ENCODE measurements around the gene PLTP. TPM values are rescaled to one million over a fixed set of nuclear protein-coding genes. Genes with fewer than 3 reads are reported as not detected.

PLTP gene
- total and polyA plus RNA-seq, 2 of the 13 experiments (the other 11 are each of a cell fraction or from before 2014, with no cell fraction given): 16.9 to 28.6 TPM

DNA sequence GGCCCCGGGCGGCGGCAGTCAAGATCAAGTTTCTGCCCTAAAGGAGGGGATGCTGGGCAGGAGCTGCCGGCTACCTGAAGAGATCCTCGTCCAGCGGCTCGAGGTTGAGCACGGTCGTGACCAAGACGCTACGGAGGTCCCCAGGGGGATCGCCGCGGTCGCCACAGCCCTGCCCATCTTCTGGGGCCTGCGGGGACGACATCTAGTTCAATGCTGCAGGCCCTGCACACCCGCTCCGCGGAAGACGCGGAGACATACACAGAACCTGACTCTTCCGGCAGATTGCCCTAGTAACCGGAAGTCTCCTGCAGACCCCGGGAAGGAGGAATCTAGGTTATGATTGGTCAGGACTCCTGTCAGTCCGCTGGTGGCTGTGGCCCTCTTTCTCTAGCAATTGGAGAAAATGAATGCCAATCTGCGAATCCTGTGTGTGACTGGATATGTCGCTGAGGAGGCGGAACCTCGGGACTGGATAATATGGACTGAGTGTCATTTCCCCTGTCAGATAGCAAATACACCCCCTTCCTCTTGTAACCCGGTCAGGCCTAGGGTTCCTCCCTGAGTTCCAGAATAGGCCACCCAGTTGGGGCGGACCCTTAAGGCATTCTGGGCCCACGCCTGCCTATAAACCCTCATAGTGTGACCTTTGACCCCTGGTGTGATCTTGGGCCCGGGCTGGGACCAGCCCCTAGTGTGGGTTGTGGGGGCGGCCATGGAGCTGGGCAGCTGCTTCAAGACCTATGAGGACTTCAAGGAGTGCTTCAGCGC, 54.7 kb downstream of the PLTP start, which contains the start of the genes ACOT8 and ZSWIM3 (continued):
- TF ChIP-seq ZNF574 (CRISPR knock-in tag; IDR thresholded peaks at IDR 0.05) (peak; percentile 92), IRF9 (CRISPR knock-in tag; IDR thresholded peaks at IDR 0.05; ENCODE audit: borderline replicate concordance) (peak; percentile 90; the same call in 1 of the 2 replicates), KDM6A (CRISPR knock-in tag; IDR thresholded peaks at IDR 0.05; ENCODE audit: low read depth) (no peak), ZSCAN12 (CRISPR knock-in tag; IDR thresholded peaks at IDR 0.05) (peak; percentile 52; the same call in 1 of the 2 replicates), CREM (IDR thresholded peaks at IDR 0.05) (peak; percentile 93), CREM (CRISPR knock-in tag; IDR thresholded peaks at IDR 0.05) (peak; percentile 39; the same call in 1 of the 2 replicates), ZNF878 (CRISPR knock-in tag; IDR thresholded peaks at IDR 0.05) (no peak), ZNF773 (CRISPR knock-in tag; IDR thresholded peaks at IDR 0.05; ENCODE audit: borderline replicate concordance) (peak; percentile 76; the same call in 1 of the 2 replicates), HINFP (CRISPR knock-in tag; IDR thresholded peaks at IDR 0.05; ENCODE audit: low read depth) (0 out of 2 replicates have a peak, but pooled peaks have one; percentile 19), HDAC2 (CRISPR knock-in tag; IDR thresholded peaks at IDR 0.05) (no peak; the same call in none of the 2 replicates), RCOR2 (CRISPR knock-in tag; IDR thresholded peaks at IDR 0.05) (0 out of 2 replicates have a peak, but pooled peaks have one; percentile 1), ZNF468 (CRISPR knock-in tag; IDR thresholded peaks at IDR 0.05) (no peak), RARA (CRISPR knock-in tag; IDR thresholded peaks at IDR 0.05) (peak; percentile 46)
- TF ChIP-seq, protein P1, sequence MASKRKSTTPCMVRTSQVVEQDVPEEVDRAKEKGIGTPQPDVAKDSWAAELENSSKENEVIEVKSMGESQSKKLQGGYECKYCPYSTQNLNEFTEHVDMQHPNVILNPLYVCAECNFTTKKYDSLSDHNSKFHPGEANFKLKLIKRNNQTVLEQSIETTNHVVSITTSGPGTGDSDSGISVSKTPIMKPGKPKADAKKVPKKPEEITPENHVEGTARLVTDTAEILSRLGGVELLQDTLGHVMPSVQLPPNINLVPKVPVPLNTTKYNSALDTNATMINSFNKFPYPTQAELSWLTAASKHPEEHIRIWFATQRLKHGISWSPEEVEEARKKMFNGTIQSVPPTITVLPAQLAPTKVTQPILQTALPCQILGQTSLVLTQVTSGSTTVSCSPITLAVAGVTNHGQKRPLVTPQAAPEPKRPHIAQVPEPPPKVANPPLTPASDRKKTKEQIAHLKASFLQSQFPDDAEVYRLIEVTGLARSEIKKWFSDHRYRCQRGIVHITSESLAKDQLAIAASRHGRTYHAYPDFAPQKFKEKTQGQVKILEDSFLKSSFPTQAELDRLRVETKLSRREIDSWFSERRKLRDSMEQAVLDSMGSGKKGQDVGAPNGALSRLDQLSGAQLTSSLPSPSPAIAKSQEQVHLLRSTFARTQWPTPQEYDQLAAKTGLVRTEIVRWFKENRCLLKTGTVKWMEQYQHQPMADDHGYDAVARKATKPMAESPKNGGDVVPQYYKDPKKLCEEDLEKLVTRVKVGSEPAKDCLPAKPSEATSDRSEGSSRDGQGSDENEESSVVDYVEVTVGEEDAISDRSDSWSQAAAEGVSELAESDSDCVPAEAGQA (IDR thresholded peaks at IDR 0.05; ENCODE audit: low read depth): peak; percentile 81
- TF ChIP-seq, protein P1 (CRISPR knock-in tag; IDR thresholded peaks at IDR 0.05; ENCODE audit: borderline replicate concordance): no peak; the same call in 1 of the 2 replicates

Data from HepG2 (cell line).